A673 (cell line): ENCODE measurements around the gene HAS3. TPM values are rescaled to one million over a fixed set of nuclear protein-coding genes. Genes with fewer than 3 reads are reported as not detected.
A peak's percentile ranks its signal among the peaks of the same experiment; 100 is the strongest.

Source experiments
- BruUV-seq: library from RNA; stranded (reverse); fragments of 400-500 nt; replicated peaks from 2 replicates; lab custom pipeline; 2021; lab: Mats Ljungman, UMichigan
- CTCF ChIA-PET: fragments of 300-600 bp; sonication (Branson Sonifier 250); formaldehyde crosslinking; loops from one replicate; lab custom pipeline; 2022; ENCODE audit warnings: antibody characterized with exemption; lab: Charles Lee
- POLR2A ChIA-PET: fragments of 300-600 bp; sonication (Branson Sonifier 250); formaldehyde crosslinking; loops from one replicate; lab custom pipeline; 2022; ENCODE audit warnings: antibody characterized with exemption; ENCODE audit not compliant: low non-redundant PET; lab: Charles Lee
- DNase-seq: peaks from one replicate; pipeline ENCODE4 v3.0.0-alpha.2; 2015; ENCODE audit warnings: low spot score
- H3K27ac ChIP-seq: fragments of 200-600 bp; sonication (generic); 2 replicates; pipeline ENCODE4 v1.5.1; 2016; ENCODE audit warnings: mixed run types, low read depth, mild to moderate bottlenecking, mixed read lengths, antibody characterized with exemption, low read length; ENCODE audit not compliant: poor library complexity, severe bottlenecking
- H3K27me3 ChIP-seq: fragments of 200-600 bp; sonication (generic); replicated peaks from 2 replicates; pipeline ENCODE4 v1.6.1; 2017; ENCODE audit warnings: mixed run types, low read depth, mild to moderate bottlenecking, mixed read lengths, antibody characterized with exemption, low read length; ENCODE audit not compliant: insufficient read depth, poor library complexity
- H3K36me3 ChIP-seq: fragments of 200-600 bp; sonication (generic); 2 replicates; pipeline ENCODE4 v1.6.1; 2016; ENCODE audit warnings: mixed run types, mild to moderate bottlenecking, mixed read lengths, antibody characterized with exemption, low read length; ENCODE audit not compliant: insufficient read depth, poor library complexity, severe bottlenecking
- H3K4me1 ChIP-seq: fragments of 200-600 bp; sonication (generic); 2 replicates; pipeline ENCODE4 v1.6.1; 2017; ENCODE audit warnings: mixed run types, mild to moderate bottlenecking, mixed read lengths, antibody characterized with exemption, low read length; ENCODE audit not compliant: insufficient read depth, poor library complexity, severe bottlenecking
- H3K4me3 ChIP-seq: fragments of 200-600 bp; sonication (generic); 2 replicates; pipeline ENCODE4 v1.5.1; 2016; ENCODE audit warnings: low read depth, mixed run types, mild to moderate bottlenecking, mixed read lengths, low read length; ENCODE audit not compliant: poor library complexity, severe bottlenecking
- H3K9me3 ChIP-seq: fragments of 200-600 bp; sonication (generic); 2 replicates; pipeline ENCODE4 v1.6.1; 2016; ENCODE audit warnings: mixed run types, low read depth, mild to moderate bottlenecking, mixed read lengths, antibody characterized with exemption, low read length; ENCODE audit not compliant: poor library complexity, severe bottlenecking
- CTCF ChIP-seq: fragments of 300-800, 200-600 bp; sonication (generic); conservative IDR thresholded peaks from 2 replicates; pipeline ENCODE4 v1.5.1; 2017; ENCODE audit warnings: low read depth, mild to moderate bottlenecking, antibody characterized with exemption, low read length, moderate library complexity, mixed read lengths
- EZH2 ChIP-seq: fragments of 200-600 bp; sonication (generic); IDR thresholded peaks from 2 replicates; pipeline ENCODE4 v1.6.1; 2017; ENCODE audit warnings: borderline replicate concordance, low read depth, mild to moderate bottlenecking, mixed read lengths, antibody characterized with exemption, low read length; ENCODE audit not compliant: poor library complexity, severe bottlenecking
- intact Hi-C: fragments of 100-400 bp; cut with micrococcal nuclease; formaldehyde crosslinking; loops from one replicate; pipeline ENCODE4 v1.10.0; 2022; ENCODE audit not compliant: unreplicated experiment
- total RNA-seq: library from RNA; stranded (reverse); gene quantifications from 2 replicates; pipeline ENCODE4 v1.2.3, GENCODE V29; 2021

The HAS3 gene
- total RNA-seq, 1 experiment from 2014 or later, result 0.49 TPM

- no TSS peak for BruUV-seq
- Histone ChIP-seq H3K27ac (no peak overlapping the region), H3K27me3 (no peaks in the 10 kb centered on the region), H3K4me3 (no peak overlapping the region), H3K36me3 (no peaks in the 10 kb centered on the region), H3K9me3 (no peaks in the 10 kb centered on the region), H3K4me1 (peaks cover 10% of the 10 kb centered on the region)
- ChIA-PET CTCF (no interaction called here), POLR2A (no interaction called here)
- no peak for DNase-seq
- intact Hi-C loops, result no loop called here
- TF ChIP-seq CTCF (no peak), EZH2 (no peak)
Measured at GRCh38 chr16:69095193-69095592, 10.3 kb upstream of the HAS3 start.

GRCh38 chr16:69100071-69100691 lies 5.3 kb upstream of the HAS3 start:
- CTCF ChIA-PET, result no interaction called here

GRCh38 chr16:69106491-69107315 lies 1.2 kb downstream of the HAS3 start:
- Histone ChIP-seq H3K36me3 (no peaks in the 10 kb centered on the region), H3K4me3 (peak overlapping the region; percentile 66), H3K4me1 (peaks cover 8% of the 10 kb centered on the region), H3K27me3 (no peaks in the 10 kb centered on the region), H3K27ac (no peak overlapping the region), H3K9me3 (no peaks in the 10 kb centered on the region)
- peak; percentile 26 for DNase-seq
- ChIA-PET POLR2A (interaction anchor here (0.6 kb wide), 1 partner anchor 17 kb away, joined by 10 read pairs; no protein-coding TSS in a partner anchor), CTCF (interaction anchor here (1.3 to 1.7 kb wide), 2 partner anchors 259 to 263 kb away, joined by 4 to 8 read pairs; no protein-coding TSS in a partner anchor)
- BruUV-seq, result no TSS peak
- TF ChIP-seq EZH2 (no peak), CTCF (no peak)
- intact Hi-C loops, result loop anchor here (5.0 kb wide), 2 partner anchors 109 to 514 kb away; no protein-coding TSS in a partner anchor

More at GRCh38 chr16:69100071-69100691, 5.3 kb upstream of the HAS3 start:
- intact Hi-C loops, result no loop called here
- Histone ChIP-seq H3K27me3 (no peaks in the 10 kb centered on the region), H3K36me3 (no peaks in the 10 kb centered on the region), H3K27ac (no peak overlapping the region), H3K9me3 (no peaks in the 10 kb centered on the region), H3K4me3 (no peak overlapping the region), H3K4me1 (peaks cover 10% of the 10 kb centered on the region)
- TF ChIP-seq CTCF (no peak), EZH2 (no peak)
- no TSS peak for BruUV-seq
- POLR2A ChIA-PET, result no interaction called here
- no peak for DNase-seq
